Stimulated activated CD8-positive, alpha-beta memory T cell treated with anti-CD3 and anti-CD28 coated beads, Interleukin-4, amount 100 ng/mL, for 4 hours (primary cell): ENCODE data around the gene KRT7.

ENCODE experiments used
- DNase-seq, 2 donors: peaks; one replicate each; pipeline ENCODE4 v3.0.0-alpha.2; 2020; ENCODE audit warnings: low read depth in 2 of 2, low spot score in 1 of 2

The KRT7 gene

DNA sequence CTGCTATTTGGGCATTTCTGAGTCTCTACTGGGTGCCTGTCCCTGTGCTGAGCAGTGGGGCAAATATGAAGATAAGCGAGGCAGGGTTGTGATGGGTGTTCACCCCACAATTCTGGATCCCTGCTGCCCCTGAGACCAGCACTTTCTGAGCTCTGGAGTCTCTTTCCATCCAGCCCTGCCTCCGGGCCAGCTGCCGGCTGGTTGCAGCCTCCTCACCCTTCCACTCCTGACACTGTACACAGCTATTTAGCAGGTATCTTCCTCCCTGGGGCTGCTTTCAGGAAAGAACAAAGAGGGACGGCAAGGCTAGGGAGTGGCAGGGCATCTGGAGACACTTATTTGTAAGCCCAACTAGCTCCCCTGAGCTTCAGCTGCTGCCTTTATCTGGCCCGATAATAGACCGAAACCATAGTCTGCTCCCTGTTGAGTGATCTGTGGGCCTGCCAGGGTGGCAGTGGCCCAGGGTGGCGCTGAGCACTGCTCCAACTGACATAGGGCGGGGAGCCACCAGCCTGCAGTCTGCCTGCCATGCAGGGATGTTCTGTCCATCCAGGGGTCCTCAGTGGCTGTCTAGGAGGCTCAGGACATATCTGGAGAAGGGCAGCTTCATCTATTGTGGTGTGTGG, 33.6 kb upstream of the KRT7 start:
- no peak for DNase-seq

DNA sequence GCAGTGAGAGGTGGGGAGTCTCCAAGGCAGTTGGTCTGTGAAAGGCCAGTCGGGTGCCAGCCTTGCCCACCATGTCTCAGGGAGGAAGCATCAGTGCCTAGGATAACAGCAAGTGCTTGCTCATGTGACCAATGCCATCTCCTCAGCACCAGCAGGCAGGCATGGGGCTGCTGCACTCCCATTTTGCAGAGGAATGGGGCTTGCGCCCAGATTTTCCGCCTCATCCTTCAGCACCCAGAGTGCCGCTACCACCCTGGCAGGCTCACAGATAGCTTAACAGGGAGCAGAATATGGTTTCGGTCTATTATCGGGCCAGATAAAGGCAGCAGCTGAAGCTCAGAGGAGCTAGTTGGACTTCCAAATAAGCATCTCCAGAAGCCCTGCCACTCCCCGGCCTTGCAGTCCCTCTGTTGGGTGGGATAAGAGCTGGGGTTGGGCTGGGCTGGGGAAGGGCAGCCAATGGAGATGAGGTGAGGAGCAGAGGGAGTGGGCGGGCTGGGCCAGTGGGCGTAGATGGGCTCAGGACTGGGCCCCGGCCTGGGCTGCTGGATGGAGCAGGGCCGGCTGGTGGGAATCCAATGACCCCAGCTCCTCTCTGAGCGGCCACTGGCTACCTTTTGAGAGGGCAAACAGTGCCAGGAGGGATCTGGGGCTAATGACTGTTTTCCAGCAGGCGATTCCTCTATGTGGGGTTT, 32.8 kb upstream of the KRT7 start:
- no peak for DNase-seq

DNA sequence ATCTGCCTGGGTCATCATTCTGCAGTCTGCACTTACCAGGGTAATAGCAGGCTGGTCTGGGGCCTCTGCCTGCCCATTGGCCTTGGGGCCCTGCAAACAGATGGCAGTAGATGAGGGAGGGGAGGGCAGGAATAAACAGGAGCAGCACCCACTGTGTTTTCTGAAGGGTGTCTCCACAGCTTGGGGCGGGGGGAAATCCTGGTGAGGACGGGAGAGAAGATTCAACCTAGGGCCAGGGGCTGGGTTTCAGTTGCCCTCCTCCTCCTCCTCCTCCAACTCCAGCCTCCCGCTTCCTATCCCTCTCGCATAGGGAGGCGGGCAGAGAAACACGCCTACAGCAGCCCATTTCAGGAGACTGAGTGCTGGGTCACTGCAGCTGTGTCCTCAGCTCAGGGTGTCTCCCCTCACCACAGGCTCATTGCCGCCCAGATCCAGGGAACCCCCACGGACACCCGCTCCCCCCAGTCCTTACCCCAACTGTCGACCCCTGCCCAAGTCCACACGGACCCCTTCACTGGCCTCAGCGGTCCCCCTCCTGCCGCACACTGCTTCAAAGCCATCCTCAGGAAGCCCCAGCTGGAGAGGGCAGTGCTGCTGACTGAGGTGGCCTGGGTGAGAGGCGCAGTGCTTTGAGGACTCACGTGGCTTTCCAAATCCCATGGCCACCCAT, 32.1 kb upstream of the KRT7 start:
- DNase-seq: no peak

DNA sequence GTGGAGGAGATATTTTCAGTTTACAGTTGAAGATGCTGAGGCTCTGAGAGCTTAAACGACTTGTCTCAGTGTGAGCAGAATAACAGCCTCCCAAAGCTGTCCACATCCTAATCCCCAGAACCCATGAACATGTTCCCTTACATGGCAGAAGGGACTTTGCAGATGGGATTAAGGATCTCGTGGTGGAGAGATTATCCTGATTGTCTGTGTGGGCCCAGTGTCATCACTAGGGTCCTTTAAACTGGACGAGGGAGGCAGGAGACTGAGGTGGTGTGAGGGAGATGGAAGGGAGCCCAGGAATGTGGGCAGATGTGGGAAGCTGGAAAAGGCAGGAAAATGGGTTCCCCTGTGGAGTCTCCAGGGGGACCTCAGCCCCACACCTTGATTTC, 31.6 kb upstream of the KRT7 start:
- no peak for DNase-seq

DNA sequence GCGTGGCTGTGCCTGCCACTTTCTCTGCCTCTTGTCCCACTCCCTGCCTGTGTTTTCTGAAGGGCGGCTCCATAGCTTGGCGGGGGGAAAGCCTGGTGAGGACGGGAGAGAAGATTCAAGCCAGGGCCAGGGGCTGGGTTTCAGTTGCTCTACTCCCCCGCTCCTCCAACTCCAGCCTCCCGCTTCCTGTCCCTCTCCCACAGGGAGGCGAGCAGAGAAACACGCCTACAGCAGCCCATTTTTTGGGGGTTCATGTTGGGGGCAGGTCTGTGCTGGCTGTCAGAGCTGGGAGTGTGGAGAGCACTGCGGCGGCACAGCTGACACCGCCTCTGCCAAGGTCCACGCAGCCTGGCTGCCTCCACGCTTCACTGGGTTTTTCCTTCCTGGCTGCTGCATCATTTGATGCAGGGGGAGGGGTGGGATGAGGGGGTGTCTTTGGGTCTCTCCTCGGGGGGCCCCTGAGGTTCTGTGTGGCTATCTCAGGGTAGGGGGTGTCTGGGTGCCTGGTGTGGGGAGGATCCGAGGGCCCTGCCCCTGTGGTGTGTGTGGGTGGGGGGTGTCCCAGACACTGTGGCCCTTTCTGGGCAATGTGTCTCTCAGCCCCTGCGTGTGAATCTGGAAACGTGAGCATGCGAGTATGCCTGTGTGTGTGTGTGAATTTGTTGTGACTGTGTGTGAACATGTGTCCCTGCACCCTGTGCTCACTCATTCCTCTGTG, 30.5 kb upstream of the KRT7 start:
- no peak for DNase-seq

DNA sequence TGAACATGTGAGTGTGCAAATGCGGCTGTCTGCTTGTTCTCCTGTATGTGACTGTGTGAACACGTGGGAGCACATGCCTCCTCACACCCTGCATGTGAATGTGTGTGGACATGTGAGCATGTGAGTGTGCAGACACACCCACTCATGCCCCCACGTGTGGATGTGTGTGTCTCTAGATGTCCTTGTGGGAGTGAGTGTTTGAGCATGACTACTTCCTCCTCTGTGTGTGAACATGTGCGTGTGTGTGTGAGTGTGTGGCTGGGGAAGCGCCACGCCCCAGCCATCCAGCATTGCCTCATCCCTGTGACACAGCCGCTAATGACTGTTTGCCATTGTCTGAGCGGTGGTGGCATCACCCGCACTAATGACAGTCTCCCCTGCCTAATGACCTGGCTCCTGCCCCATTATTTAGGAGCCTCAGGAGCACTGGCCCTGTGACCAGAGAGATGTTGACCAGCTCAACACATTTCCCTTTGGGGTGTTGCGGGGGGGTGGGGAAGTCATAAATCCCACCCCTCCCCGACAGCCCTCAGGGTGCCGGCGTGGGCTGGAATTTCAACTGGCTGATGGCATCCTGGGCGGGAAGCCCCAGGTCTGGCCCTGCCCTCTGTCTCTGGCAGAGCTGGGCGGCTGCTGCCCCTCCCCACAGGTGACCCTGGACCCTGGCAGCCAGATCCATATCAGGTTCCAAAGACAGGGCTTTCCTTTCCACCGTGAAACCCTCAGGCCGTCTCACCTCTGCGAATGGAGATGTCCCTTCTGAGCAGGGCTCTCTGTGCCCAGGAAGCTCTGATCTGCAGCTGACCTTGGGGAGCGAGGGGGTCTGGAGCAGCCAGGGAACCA, 29.7 kb upstream of the KRT7 start:
- DNase-seq: peak in 1 of 2 donors; percentile 7

DNA sequence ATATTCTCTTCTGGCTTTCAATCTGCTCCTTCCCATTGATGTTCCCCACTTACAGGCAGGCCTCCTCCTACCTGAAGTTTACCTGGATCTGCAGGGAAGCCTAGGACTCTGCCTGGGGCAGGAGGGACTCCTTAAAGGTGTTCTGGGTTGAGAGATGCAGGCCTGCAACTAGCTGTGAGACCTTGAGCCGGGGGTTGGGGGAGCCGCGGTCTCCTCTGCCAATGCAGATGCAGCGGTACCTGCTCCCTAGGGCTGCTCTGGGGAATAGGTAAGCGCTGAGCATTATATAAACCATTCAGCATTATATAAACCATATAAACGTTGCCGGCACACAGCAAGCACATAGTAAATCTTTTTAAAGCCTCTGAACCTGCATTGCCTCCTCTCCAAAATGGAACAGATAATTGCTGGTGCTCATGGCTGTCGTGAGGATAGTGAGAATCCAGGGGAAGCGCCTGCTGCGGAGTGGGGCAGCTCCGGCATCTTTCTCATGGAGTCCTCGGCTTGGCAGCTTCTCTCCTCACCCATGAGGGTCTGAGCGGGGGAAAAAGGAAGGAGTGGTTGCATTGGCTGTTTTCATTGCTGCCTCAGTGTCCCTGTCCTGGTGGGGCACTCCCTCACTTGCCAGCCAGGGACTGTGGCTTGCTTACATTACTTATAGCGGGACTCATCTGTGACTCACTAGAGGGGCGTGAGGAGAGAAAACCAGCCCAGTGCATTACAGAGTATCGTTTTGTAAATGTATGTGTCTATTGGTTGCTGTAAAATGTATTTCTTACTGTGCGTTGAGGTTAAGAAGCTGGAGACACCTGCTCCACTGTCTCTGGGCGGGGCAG, 28.7 kb upstream of the KRT7 start:
- no peak for DNase-seq

DNA sequence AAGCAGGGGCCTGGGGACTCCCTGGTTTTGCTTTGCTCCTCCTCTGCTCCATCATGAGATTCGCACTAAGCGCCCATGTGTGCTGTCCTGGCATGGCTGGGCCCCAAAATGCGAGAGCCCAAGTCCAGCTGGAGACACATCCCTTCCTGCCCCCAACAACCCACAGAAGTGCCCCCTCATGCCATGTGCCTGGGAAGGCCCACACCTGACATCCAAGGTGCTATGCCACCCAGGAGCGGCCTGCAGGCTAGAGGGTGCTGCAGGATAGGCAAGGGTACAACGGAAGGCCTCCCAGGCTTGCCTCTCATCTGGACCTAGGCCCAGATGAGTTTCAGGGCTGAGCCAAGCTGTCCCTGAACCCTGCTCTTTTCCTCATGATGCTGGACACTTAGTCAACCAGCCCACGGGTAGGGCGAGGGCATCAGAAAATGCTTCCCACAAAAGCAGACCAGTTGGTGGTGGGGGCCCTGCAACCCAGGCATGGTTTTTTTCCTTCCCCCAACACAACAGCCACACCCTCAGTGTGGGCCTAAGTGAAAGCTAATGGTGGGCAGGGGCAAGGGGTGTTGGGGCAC, 28.0 kb upstream of the KRT7 start:
- no peak for DNase-seq

DNA sequence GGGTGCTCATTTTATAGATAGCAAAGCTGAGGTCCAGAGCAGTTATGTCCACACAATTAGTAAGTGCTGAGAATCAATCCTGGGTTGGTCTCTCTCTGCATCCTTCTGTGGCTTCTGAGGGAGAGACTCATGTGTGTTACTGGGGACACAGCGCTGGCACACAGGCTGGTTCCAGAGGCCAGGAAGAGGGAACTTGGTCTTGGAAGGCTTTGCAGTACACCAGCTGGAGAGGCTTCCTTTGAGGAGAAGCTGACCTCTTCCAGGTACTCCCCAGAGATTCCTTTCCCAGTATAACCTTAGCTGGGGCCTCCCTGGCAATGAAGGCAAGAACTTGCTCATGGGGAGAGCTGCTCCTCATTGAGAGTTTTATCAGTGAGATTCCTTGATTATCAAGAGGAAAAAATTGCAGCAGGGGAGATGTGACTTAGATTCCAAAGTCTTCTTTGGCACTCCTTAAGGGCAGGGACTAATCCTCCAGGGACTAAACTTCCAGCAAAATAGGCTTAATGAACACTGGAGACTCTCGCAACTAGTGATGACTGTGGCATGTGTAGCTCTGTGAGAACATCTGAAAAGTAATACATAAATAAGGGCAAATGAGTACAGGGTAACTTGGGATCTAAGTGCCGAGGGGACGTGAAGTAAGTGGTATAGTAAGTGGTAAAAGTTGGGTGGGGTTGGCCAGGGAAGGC, 27.3 kb upstream of the KRT7 start:
- no peak for DNase-seq

DNA sequence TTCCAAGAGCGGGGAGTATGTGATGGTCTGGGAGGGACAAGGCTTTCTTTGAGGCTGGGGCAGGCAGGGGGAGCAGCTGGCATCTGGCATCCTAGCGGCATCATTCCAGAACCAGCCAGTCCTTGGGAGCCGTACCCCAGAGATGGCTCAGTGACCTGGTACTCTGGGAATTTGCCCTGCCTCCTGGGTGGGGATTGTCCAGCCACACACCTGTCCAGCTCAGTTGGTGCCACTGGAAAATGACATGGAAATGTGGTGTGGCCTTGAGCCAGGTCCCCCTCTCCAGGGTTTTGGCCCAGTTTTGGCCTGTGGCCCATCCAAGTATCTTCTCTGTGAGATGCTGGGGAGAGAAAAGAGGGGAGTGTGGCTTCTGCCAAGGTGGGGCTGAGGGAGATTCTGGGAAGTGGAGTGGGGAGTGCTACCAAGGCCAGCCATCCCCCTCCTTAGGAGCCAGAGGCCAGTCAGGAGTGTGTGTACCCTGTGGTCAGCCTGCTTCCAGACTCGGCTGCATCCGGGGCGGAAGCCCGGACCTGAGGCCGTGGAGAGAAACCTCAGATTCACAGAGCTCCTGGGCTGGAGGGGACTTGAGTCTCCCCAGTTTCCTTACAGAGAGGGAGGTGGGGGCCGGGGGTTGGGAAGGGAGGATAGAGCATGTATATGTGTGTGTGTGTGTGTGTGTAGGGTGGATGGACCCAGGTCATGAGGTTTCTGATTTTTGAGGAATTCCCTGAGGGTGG, 26.6 kb upstream of the KRT7 start:
- DNase-seq: no peak

DNA sequence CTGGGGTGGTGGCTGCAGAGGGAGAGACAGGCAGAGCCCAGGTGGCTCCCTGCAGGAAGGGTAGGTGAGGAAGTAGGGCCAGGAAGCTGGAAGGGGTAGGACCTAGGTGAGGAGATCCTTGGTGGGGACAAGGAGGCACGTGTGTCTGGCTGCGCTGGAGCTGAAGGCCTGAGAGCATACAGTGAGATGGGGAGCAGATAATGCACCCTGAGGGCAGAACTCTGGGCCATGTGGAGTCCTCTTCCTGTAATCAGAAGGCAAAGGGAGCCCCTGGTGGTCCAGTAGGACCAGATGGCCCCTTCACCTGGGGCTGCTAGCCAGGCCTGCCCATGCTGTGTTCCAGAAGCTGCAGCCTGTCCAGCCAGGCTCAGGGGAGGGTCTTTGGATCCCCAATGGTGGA, 25.9 kb upstream of the KRT7 start:
- no peak for DNase-seq

DNA sequence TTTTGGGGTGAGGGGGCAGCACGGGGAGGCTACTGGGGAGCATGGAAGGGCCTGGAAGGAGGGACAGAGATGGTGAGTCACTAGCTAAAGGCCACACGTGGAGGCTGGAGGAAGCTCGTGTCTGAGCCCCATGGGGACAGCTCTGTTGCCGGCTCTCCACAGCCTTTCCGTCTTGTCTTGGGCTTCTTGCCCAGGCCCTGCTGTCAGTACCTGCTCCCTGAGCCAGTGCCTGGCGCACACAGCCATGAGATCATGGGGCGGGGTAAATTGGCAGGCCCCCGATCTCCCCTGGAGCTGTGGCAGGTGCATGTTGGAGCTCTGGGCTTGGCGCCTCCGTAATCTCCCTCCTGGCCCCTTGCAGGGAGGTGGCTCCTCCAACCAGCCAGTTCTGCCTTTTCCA, 25.1 kb upstream of the KRT7 start:
- DNase-seq: no peak

DNA sequence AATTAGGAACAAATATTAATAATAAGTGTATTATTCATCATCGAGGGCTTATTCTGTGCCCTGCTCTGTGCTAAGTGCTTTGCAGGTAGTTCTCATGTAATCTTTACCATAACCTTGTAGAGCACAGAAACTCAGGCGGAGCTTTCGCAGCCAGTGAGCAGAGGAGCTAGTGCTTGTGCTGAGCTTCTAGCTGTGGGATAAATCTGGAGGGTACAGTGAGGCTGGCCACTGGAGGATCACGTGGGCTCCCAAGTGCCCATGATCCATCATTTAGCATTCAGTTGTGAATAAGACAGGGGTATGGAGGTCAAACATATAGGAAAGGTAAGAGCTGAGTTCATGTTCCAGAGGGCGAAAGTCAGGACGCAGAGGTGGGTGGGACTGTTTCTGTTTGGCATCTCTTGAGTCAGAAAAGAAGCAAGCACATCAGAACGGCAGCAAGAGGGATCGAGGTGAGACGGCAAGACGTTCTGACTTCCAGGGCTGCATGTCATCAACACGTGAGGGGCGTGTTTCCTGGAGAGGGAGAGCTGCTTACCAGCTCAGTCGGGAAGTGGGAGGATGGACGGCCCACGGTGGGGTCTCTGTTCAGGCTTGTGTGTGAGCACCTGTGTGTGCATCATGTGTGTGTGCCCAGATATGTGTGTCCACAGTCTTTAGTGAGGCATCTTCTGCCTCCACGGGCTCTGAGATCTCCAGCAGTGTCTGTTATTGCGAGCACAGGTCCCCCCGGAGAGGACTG, 24.4 kb upstream of the KRT7 start:
- DNase-seq: no peak

DNA sequence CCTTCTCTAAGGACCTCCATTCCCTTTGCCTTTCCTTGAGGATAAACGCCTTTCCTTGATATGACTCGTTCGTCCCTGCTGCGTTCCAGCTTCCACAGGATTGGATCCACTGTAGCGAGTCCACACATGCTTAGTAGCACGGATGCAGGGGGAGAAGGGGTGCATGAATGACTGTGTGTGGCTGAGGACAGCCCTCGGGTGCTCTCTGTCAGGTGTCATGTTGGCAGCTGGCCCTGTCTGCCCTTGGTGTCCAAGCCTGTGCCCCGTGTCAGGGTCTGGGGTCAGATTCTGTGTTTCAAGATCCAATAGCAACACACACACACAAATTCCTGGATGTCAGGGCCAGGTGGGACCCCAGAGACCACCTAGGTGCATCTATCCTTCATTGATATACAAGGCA, 23.7 kb upstream of the KRT7 start:
- no peak for DNase-seq

DNA sequence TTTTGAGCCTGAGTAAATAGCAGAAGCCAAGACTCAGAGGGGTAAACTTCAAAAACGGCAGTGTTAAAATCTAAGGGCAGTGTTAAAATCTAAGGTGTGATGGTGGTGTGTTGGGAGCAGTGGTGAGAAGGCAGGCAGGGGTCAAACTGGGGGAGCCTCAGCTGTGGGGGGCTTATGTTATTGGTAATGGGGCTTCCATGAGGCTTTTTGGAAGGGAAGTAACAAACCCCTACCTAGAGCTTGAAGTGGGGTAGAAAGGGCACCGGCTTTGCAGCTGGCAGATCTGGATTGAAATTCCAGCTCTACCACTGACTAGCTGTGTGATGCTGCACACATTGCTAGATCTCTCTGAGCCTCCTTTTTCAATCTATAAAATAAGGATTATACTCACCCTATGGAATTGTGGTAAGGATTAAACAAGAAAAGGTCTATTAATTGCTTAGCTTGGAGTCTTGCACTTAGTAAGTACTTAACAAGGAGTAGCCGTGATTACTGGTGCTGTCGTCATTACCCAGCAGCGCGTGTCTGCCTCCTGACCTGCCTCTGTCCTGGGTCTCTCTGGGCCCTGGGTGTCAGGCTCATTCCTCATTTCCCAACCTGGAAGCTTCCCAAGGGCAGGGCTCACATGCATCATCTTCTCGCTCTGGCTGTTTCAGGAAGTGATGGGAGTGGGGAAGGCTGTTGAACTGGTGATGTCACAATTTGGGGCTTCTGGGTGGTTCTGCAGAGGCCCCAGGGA, 22.7 kb upstream of the KRT7 start:
- DNase-seq: no peak

DNA sequence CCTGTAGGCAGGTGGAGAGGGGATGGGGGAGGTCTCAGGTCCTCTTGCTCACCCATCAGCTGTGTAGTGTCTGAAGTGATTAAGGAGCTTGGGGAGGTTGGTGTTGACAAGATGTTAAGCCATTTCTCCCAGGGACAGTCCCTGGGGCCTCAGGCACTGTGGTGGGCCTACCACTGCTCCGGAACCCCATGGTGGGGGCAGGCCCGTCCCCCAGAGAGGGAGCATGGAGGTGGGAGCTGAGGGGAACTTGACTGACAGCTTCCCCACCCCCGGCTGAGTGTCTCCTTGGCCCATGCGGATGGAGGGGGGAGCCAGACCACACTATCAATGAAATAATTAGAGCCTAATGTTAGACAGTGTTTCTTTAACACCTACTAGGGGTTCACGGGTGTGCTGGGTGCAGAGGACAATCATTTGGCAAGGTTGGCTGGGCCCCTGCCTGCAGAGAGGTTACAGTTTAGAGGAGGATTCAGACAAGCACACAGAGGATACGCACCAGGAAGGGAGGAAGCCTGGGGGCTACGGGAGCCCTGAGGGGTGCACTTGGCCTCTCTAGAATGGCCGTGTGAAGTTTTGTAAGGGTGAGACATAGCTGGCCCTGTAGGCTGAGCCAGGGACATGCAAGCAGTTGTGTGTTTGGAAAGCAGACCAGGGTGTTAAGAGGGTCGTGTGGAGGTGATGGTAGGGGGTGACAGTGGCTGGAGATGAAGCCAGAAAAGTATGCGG, 22.0 kb upstream of the KRT7 start:
- no peak for DNase-seq
